GM18870 (cell line): ENCODE measurements around the gene TSPOAP1.

Source experiments
- ATAC-seq: cut with Tn5 transposase; IDR thresholded peaks from one replicate; pipeline ENCODE4 v1.9.1; 2021; ENCODE audit warnings: moderate library complexity; ENCODE audit not compliant: unreplicated experiment

The TSPOAP1 gene

GRCh38 chr17:58307468-58308172 is 21.0 kb downstream of the TSPOAP1 start:
- ATAC-seq: no peak

- no peak for ATAC-seq
These were observed 22.3 kb downstream of the TSPOAP1 start for GRCh38 chr17:58306131-58306951.

GRCh38 chr17:58305626-58306025 is 23.0 kb downstream of the TSPOAP1 start:
- ATAC-seq: no peak

DNA sequence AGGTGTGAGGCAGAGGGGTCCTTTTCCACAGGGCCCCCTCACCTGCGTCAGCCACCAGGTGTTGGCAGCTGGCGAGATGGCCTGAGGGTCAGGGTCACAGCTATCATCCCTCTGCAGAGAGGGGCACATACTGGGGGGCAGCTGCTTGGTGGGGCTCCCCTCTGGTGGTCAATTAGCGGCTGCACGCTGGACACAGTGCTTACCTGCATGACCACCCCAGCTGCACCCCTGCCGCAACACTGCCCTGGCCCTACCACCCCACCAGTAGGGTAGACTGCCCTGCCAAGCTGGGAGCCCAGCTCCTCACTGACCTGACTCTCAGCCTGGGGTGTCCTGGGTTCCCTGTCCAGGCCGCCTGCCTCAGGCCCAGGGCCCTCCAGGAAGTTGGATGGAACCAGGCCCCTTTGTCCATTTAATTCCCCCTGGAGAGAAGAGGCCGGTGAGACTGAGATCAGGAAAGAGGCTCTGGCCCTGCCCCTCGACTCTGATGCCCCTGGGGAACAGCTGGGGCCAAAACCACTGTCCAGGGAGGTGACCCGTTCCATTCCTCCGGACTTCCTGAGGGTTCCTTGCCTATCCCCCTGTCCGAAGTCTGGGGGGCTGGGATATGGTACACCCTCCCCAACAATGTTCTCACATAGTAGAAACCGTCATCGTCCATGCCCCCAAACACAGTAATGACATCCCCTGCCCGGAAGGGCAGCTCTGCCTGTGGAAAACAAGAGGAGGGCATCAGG is 23.7 kb downstream of the TSPOAP1 start:
- no peak for ATAC-seq

DNA sequence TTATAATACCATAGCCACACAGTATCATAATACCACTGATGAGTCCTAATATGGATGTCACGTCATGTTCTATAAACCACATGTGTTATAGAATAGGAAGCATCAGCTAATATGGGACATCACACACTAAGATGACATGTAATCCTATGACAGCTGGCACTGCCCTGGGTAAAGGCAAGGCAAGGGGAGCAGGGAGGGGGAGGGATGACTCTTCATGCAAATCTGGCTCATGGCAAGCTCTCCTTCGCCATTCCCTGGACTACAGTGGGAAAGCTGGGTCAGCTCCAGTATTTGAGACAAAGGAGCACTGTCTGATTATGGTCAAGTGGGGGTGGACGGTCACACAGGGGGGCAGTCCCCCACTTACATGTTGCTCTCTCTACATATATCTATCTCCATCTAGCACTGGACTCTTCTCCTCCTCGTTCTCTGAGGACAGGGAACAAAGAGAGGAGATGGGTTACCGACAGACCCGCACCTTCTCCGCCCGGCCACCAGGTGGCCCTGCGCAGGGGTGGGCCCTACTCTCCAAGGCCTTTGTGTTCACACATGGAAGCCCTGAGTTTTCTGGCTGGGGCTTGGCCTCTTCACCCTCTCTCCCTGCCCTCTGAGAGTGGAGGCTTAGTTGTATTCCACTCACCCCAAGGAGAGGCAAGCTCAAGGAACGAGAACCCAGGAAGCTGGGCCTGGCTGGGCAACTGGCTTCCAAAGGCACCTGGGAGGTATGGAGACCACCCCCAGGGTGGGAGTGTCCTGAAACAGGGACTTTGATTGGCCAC is 24.4 kb downstream of the TSPOAP1 start:
- no peak for ATAC-seq

DNA sequence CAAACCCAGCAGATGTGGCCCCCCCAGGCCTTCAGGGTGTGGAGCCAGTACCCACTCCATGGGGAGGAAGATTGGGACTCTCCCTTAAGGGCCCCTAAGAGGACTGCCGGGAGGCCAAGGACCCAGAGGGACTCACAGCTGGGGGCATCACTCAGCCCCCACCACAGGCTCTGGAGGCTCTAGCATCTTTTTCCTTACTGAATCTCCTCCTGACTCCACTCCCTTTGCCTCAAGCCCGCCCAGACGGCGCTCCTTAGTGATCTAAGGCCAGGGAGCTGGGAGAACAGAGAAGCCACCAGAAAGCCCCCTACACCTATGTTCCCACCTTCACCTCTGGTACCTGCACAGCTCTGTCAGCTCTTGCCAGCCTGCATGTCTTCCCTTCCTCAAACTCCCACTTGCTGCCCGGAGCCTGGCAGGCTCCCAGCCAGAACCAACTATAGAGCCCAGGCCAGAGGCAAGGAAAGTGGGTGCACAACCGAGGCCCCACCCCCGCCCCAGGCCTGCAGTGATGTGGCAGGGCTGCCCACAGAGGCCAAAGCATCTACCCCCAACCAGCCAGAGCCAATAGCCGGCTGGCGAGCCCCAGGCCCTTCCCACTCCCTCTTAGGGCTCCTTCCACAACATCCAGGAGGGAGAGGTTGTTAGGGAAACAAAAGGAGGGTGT is 25.5 kb downstream of the TSPOAP1 start:
- ATAC-seq: no peak

- ATAC-seq: no peak
These were observed 26.2 kb downstream of the TSPOAP1 start for GRCh38 chr17:58302171-58302918.

DNA sequence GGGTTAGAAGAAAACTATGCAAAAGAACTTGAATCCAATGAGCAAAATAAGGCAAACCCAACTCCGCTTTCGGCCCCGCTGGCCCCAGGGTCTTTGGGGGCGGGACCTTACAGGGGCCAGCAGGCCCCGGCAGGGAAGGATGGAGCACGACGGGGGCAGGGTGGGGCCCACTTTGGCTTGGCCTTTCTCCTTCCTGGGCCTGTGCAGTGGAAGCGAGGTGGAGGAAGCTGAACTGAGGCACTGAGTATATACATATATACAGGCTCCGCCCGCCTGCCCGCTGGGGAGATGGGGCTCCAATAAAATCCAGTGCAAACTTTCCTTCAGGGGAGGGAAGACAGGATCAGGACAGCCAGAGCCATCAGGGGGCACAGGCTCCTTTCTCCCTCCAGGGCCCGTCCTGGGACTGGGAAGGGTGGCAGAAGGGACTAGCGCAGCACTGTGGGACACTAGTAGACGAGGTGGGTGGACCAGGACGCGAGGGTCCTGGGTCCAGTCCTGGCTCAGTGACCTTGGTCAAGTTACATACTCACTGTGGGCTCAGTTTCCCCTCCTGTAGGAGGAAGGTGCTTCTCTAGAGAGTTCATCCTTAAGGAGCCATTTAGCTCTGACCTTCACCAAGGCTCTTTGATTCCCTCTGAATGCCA is 27.0 kb downstream of the TSPOAP1 start:
- no peak for ATAC-seq

GRCh38 chr17:58300336-58300735 is 28.3 kb downstream of the TSPOAP1 start:
- no peak for ATAC-seq

- no peak for ATAC-seq
These were observed 34.6 kb downstream of the TSPOAP1 start for GRCh38 chr17:58294034-58294433.

- ATAC-seq: no peak
These were observed 37.3 kb downstream of the TSPOAP1 start for GRCh38 chr17:58291246-58291645.

DNA sequence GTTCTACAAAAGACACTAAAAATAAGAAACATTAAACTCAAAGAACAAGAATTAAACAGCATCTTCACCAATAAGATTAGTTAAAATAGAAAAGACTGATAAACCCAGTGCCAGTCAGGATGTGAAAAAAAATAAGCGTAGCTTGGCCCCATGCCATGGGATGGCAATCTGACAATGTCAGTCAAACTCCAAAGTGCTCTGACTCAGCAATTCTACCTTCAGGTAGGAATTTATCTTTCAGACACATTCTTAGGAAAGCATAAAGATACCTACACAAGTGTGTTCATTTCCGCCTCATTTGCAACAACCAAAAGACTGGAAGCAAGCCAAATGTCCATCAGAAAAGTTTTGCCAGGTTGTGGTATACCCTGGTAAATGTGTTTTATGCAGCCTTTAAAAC is 38.7 kb downstream of the TSPOAP1 start:
- ATAC-seq: no peak

DNA sequence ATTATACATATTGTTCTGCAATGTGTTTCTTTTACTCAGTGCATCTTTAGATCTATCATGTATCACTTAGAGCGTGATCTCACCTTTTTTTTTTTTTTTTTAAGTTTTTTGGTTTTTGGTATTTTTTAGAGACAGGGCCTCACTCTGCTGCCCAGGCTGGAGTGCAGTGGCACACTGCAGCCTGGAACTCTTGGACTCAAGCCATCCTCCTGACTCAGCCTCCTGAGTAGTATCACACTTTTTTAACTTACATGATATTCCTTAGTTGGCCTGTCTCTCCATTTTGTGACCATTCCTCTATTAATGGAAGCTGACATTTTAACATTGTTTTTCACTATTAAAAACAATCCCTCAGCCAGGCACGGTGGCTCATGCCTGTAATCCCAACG is 43.2 kb downstream of the TSPOAP1 start:
- no peak for ATAC-seq

- no peak for ATAC-seq
These were observed 43.8 kb downstream of the TSPOAP1 start for GRCh38 chr17:58284613-58285421.

DNA sequence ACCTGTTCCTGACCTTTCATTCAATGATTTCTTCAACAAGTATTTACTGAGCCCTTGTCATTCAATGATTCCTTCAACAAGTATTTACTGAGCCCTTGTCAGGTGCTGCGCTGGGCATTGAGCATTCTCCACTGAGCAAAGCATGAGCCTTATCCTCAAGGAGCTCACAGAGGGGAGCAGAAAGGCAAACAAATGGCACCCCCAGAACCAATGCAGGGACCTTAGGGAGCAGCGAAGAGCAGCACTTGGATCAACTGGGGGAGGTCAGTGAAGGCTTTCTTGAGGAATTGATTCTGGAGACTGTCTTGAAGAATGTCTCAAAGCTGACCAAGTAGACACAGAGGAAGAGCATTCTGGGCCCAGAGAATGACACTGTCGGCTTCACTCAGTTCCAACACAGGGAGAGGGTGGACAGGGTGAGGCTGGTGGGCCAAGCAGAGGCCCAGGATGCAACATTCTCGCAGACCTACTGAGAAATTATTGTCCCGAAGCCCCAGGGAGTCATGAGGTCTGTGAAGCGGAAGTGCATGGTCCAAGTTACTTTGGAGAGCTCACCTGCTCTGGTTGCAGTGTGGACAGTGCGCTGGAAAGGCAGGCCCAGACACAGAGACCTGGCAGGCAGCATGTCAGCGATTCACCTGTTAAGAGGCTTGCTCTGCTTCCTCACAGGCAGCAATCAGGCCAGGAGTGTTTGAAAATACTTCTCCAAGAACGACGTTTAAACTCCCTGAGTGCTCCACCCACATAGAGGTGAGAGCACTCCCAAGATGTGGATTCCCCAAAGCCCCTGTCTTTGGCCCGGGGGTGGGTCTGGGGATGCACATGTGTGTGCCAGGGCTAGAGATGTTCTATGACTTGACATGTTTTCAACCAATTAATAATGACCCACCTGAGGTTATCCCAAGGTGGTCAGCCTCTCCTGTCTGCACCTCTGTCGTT is 44.7 kb downstream of the TSPOAP1 start:
- no peak for ATAC-seq

DNA sequence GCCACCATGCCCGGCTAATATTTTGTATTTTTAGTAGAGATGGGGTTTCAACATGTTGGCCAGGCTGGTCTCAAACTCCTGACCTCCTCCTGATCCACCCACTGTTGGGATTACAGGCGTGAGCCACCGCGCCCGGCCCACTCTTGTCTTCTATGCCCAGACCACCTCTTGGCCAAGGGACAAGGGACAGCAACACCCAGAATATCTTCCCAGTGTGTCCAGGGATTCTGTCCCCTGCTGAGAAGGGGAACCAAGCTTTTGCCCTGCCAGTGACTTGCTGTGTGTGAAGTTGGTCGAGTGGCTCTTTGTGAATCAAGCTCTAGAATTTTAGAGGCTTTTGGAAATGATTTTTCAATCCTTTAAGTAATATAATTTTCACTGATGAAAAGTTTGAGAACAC is 46.2 kb downstream of the TSPOAP1 start:
- ATAC-seq: no peak

DNA sequence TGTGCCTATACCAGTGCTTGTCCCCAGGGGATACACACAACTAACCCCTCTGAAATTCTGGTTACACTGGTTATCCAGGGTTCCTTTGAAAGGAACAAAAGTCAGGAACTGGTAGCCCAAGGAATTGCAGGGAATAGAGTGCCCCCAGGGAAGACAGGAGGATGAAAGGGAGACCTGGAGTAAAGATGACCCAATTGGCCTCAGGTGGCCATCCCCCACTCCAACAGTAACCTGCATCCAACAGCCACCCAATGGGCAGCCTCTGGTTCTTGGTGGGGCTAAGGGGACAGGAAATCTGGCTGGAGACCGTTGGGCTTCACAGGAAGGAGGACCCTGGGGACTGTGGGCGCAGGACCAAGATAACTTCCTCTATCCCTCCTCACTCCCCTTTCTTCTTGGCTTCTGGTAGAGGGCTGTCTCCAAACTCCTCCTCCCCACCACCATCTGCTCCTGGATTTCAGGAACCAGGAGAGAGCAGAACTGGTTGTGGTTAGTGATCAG is 47.0 kb downstream of the TSPOAP1 start:
- no peak for ATAC-seq
